Breast epithelium (tissue), 4 donors: ENCODE data around the gene TASOR2. TPM values are rescaled to one million over a fixed set of nuclear protein-coding genes. Genes with fewer than 3 reads are reported as not detected.

Experiments used
- DNase-seq, 2 donors: peaks; one replicate each; pipeline ENCODE4 v3.0.0-alpha.2; 2019; ENCODE audit warnings: low spot score in 2 of 2
- H3K27ac ChIP-seq, 2 donors: fragments of 200-600 bp; sonication (generic) in 1 of 2; one replicate each; pipeline ENCODE4 v1.5.1; 2016 to 2019; ENCODE audit warnings: mild to moderate bottlenecking in 1 of 2
- H3K27me3 ChIP-seq, 2 donors: fragments of 200-600 bp; sonication (generic) in 1 of 2; one replicate each; pipeline versions ENCODE4 v1.5.1 to v1.6.0; 2017 to 2019; ENCODE audit warnings: control low read depth in 1 of 2, mild to moderate bottlenecking in 1 of 2
- H3K36me3 ChIP-seq: fragments of 200-600 bp; one replicate; pipeline ENCODE4 v1.5.1; 2019
- H3K4me1 ChIP-seq, 2 donors: fragments of 200-600 bp; sonication (generic); one replicate each; pipeline ENCODE4 v1.5.1; 2016 to 2019; ENCODE audit warnings: control low read depth in 1 of 2
- H3K4me3 ChIP-seq, 3 donors: fragments of 200-600 bp; sonication (generic); 1 replicate in 2 of 3; 2 replicates in 1 of 3; pipeline ENCODE4 v1.5.1; 2016 to 2019; ENCODE audit warnings: mild to moderate bottlenecking in 3 of 3, moderate library complexity in 2 of 3
- H3K9me3 ChIP-seq, 2 donors: fragments of 200-600 bp; sonication (generic) in 1 of 2; one replicate each; pipeline ENCODE4 v1.5.1; 2016 to 2019; ENCODE audit warnings: control low read depth in 1 of 2
- CTCF ChIP-seq, 3 donors: fragments of 450-650 bp; IDR thresholded peaks; one replicate each; pipeline ENCODE4 v1.5.1; 2016 to 2017; ENCODE audit warnings: antibody characterized with exemption in 3 of 3, mild to moderate bottlenecking in 3 of 3, moderate library complexity in 3 of 3
- POLR2A ChIP-seq: fragments of 450-650 bp; IDR thresholded peaks from one replicate; pipeline ENCODE4 v1.6.1; 2016; ENCODE audit warnings: antibody characterized with exemption, mild to moderate bottlenecking, moderate library complexity
- POLR2AphosphoS5 ChIP-seq, 3 donors: sonication (generic); formaldehyde crosslinking; IDR thresholded peaks; one replicate each; pipeline ENCODE4 v1.6.1; 2017; ENCODE audit warnings: antibody characterized with exemption in 3 of 3
- intact Hi-C: fragments of 100-400 bp; cut with DNase I; formaldehyde crosslinking; loops from one replicate; pipeline ENCODE4 v1.15.1; 2023; ENCODE audit warnings: low total_unique reads
- total RNA-seq, 3 donors: library from RNA; depleted of rRNA; stranded (reverse); fragments of >200 nt; gene quantifications; one replicate each; pipeline ENCODE4 v1.1.0, GENCODE V29; 2016

Gene TASOR2
- 100 to 1,000 TPM in 1 of 3 donors, 10 to 100 TPM in 2; 80.5 to 115 (median 98.6) TPM for total RNA-seq

- no peaks in the 10 kb centered on the region for H3K27me3 ChIP-seq
- peak within 1 kb of the TSS; percentile 74 to 98 (median 81) for H3K4me3 ChIP-seq
- H3K36me3 ChIP-seq: no peaks in the 10 kb centered on the region
- H3K27ac ChIP-seq: peak within 1 kb of the TSS; percentile 88 to 91
- intact Hi-C loops: no loop called here
- DNase-seq: peak; percentile 91 to 95
- H3K9me3 ChIP-seq: no peaks in the 10 kb centered on the region
- TF ChIP-seq POLR2A: no peak
- peak in 2 of 3 donors; percentile 26 to 53 for TF ChIP-seq POLR2AphosphoS5 (IDR thresholded peaks at IDR 0.05)
- H3K4me1 ChIP-seq: peaks cover 0 to 8% of the 10 kb centered on the region in 2 donors
Observed at GRCh38 chr10:5684318-5684970, at the start of gene TASOR2. Gene TASOR2, plus strand, starts transcription at chr10:5684838. Its CDS starts 35,805 bp downstream, at chr10:5720643.

- no peaks in the 10 kb centered on the region for H3K9me3 ChIP-seq
- peaks cover 0 to 3% of the 10 kb centered on the region in 2 donors for H3K4me1 ChIP-seq
- TF ChIP-seq POLR2AphosphoS5 (IDR thresholded peaks at IDR 0.05) (no peak), POLR2A (no peak), CTCF (IDR thresholded peaks at IDR 0.05) (no peak)
- H3K36me3 ChIP-seq: peaks cover 2% of the 10 kb centered on the region
- H3K27ac ChIP-seq: no peak overlapping the region
- H3K4me3 ChIP-seq: no peak overlapping the region
- intact Hi-C loops: no loop called here
- DNase-seq: no peak
- no peaks in the 10 kb centered on the region for H3K27me3 ChIP-seq
Observed at GRCh38 chr10:5634918-5635317, 49.7 kb upstream of the TASOR2 start.

GRCh38 chr10:5638494-5638893 is 46.1 kb upstream of the TASOR2 start:
- no peaks in the 10 kb centered on the region for H3K27me3 ChIP-seq
- no peak overlapping the region for H3K27ac ChIP-seq
- no peaks in the 10 kb centered on the region for H3K4me1 ChIP-seq
- no peaks in the 10 kb centered on the region for H3K9me3 ChIP-seq
- intact Hi-C loops: no loop called here
- DNase-seq: no peak
- peaks cover 10% of the 10 kb centered on the region for H3K36me3 ChIP-seq
- TF ChIP-seq POLR2A (no peak), CTCF (IDR thresholded peaks at IDR 0.05) (no peak), POLR2AphosphoS5 (IDR thresholded peaks at IDR 0.05) (no peak)
- H3K4me3 ChIP-seq: no peak overlapping the region

GRCh38 chr10:5639066-5639465 is 45.6 kb upstream of the TASOR2 start:
- Histone ChIP-seq H3K27me3 (no peaks in the 10 kb centered on the region), H3K4me3 (no peak overlapping the region), H3K36me3 (peaks cover 10% of the 10 kb centered on the region), H3K27ac (no peak overlapping the region), H3K9me3 (no peaks in the 10 kb centered on the region), H3K4me1 (no peaks in the 10 kb centered on the region)
- intact Hi-C loops: no loop called here
- no peak for TF ChIP-seq POLR2A
- DNase-seq: no peak

- H3K4me3 ChIP-seq: no peak overlapping the region
- no peaks in the 10 kb centered on the region for H3K4me1 ChIP-seq
- peaks cover 10% of the 10 kb centered on the region for H3K36me3 ChIP-seq
- H3K27me3 ChIP-seq: no peaks in the 10 kb centered on the region
- H3K9me3 ChIP-seq: no peaks in the 10 kb centered on the region
- intact Hi-C loops: no loop called here
- TF ChIP-seq CTCF (IDR thresholded peaks at IDR 0.05) (no peak), POLR2A (no peak), POLR2AphosphoS5 (IDR thresholded peaks at IDR 0.05) (no peak)
- H3K27ac ChIP-seq: no peak overlapping the region
- DNase-seq: no peak
Observed at GRCh38 chr10:5640036-5640435, 44.6 kb upstream of the TASOR2 start.

GRCh38 chr10:5640501-5640900 is 44.1 kb upstream of the TASOR2 start:
- intact Hi-C loops: no loop called here

More at GRCh38 chr10:5640501-5640900, 44.1 kb upstream of the TASOR2 start:
- H3K27me3 ChIP-seq: no peaks in the 10 kb centered on the region
- no peak overlapping the region for H3K27ac ChIP-seq
- H3K9me3 ChIP-seq: no peaks in the 10 kb centered on the region
- H3K4me3 ChIP-seq: no peak overlapping the region
- no peak for DNase-seq
- H3K4me1 ChIP-seq: no peaks in the 10 kb centered on the region
- TF ChIP-seq CTCF (IDR thresholded peaks at IDR 0.05): no peak
- TF ChIP-seq POLR2AphosphoS5 (IDR thresholded peaks at IDR 0.05): no peak
- TF ChIP-seq POLR2A: no peak
- peaks cover 10% of the 10 kb centered on the region for H3K36me3 ChIP-seq
